DLD1 (cell line): Measurements from ENCODE around the gene KIAA1191.
"Not testable (repeated sequence)": the region's sequence is repeated elsewhere in the genome, so short reads cannot be mapped to it uniquely, and the experiment has no call there.

ENCODE experiments used
- in situ Hi-C: cut with HindIII; loops from 2 replicates; pipeline ENCODE4 v1.10.0; 2017; ENCODE audit warnings: low sequenced_read_pairs

KIAA1191 gene

DNA sequence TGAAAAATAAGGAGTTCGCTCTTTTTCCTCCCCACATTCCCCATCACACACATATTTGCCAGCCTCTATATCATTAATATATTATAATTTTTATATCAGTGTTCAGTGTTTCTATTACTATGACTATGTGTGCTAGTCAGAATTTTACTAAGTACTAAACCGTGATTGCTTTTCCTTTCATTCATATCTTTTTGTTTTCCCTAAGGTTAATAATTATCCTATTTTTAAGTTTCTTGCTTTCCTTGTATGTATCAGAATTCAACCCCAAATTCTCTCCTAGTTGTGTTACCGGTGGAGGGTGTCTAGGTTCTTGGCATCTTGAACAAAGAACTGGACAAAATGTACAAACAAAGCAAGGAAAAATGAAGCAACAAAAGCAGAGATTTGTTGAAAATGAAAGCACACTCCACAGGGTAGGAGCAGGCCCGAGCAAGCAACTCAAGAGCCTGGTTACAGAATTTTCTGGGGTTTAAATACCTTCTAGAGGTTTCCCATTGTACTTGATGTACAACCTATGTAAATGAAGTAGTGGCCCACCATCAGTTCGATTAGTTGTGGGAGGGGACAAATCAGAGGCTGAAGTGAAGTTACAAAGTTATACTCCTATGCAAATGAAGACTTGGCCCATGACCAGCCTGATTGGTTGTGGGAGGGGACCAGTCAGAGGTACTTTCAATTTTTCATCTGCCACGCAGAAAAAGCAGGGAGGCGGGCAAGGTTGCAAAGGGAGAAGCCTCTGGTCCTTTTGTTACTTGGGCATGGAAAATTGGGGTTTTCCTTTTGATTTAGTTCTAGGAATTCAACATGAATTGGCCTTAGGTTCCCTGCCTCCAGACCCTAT lies 43.8 kb downstream of the KIAA1191 start:
- in situ Hi-C loops, result no loop called here

DNA sequence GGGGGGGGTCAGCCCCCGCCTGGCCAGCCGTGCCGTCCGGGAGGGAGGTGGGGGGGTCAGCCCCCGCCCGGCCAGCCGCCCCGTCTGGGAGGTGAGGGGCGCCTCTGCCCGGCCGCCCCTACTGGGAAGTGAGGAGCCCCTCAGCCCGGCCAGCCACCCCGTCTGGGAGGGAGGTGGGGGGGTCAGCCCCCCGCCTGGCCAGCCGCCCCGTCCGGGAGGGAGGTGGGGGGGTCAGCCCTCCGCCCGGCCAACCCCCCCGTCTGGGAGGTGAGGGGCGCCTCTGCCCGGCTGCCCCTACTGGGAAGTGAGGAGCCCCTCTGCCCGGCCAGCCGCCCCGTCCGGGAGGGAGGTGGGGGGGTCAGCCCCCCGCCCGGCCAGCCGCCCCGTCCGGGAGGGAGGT lies 56.2 kb downstream of the KIAA1191 start:
- in situ Hi-C loops, result not testable (repeated sequence)
